OCI-LY1 (cell line): ENCODE measurements around the gene IFITM2.

Experiments used
- EZH2 ChIP-seq: fragments of 200-600 bp; sonication (generic), shearing (Covaris generic); IDR thresholded peaks from 2 replicates; pipeline ENCODE4 v1.8.0; 2017; ENCODE audit warnings: borderline replicate concordance, mixed run types, mild to moderate bottlenecking, antibody characterized with exemption, low read length, moderate library complexity, mixed read lengths
- TF ChIP-seq, protein P1 (sequence below): fragments of 200-600 bp; sonication (generic), shearing (Covaris generic); IDR thresholded peaks from 2 replicates; pipeline ENCODE4 v1.5.1; 2017; ENCODE audit warnings: mild to moderate bottlenecking, antibody characterized with exemption, low read length, moderate library complexity, mixed read lengths

DNA sequence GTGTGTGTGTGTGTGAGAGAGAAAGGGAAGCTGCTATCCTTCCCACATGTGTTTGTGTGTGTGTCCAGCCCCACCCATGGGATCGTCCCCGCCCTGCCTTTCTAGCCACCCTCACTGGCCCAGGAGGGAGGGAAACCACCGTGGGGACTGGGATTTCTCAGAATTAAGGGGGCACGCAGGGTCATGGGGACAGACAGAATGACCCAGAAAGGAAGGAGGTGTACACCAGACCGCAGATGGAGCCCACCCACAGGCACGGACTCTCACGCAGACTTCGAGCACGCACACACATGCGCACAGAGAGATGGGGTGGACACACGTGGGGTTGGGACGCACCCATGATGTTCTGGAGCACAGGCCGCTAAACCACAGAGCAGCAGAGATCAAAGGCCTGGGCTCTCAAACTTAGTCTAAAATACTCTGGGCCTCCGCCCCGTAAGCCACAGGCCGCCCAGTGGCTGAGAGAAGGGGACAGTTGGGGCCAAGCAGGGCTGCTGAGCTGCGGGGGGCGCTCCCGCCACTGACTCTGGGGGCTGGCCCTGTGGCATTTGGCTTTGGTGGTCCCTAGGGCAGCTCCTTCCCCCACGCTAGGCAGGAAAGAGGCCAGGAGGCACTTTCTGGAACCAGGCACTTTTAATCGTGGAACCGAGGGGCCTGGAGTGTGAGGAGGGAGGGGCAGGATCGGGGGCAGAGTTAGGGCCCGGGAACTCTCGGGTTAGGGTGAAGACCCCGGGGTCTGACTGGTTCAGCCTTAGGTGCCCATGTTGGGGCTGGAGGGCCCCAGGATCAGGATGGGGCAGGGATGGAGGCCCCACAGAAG is 9.8 kb upstream of the IFITM2 start:
- TF ChIP-seq, protein P1, sequence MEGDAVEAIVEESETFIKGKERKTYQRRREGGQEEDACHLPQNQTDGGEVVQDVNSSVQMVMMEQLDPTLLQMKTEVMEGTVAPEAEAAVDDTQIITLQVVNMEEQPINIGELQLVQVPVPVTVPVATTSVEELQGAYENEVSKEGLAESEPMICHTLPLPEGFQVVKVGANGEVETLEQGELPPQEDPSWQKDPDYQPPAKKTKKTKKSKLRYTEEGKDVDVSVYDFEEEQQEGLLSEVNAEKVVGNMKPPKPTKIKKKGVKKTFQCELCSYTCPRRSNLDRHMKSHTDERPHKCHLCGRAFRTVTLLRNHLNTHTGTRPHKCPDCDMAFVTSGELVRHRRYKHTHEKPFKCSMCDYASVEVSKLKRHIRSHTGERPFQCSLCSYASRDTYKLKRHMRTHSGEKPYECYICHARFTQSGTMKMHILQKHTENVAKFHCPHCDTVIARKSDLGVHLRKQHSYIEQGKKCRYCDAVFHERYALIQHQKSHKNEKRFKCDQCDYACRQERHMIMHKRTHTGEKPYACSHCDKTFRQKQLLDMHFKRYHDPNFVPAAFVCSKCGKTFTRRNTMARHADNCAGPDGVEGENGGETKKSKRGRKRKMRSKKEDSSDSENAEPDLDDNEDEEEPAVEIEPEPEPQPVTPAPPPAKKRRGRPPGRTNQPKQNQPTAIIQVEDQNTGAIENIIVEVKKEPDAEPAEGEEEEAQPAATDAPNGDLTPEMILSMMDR, result no peak
- TF ChIP-seq EZH2, result no peak
